HG02943 (cell line): ENCODE data around the gene PPP1R1C.
"Not testable (repeated sequence)": the region's sequence is repeated elsewhere in the genome, so short reads cannot be mapped to it uniquely, and the experiment has no call there.

ENCODE experiments used
- ATAC-seq: cut with Tn5 transposase; IDR thresholded peaks from one replicate; pipeline ENCODE4 v1.9.1; 2021; ENCODE audit warnings: mild to moderate bottlenecking, low read depth, moderate library complexity; ENCODE audit not compliant: unreplicated experiment

Gene PPP1R1C, protein sequence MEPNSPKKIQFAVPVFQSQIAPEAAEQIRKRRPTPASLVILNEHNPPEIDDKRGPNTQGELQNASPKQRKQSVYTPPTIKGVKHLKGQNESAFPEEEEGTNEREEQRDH

DNA sequence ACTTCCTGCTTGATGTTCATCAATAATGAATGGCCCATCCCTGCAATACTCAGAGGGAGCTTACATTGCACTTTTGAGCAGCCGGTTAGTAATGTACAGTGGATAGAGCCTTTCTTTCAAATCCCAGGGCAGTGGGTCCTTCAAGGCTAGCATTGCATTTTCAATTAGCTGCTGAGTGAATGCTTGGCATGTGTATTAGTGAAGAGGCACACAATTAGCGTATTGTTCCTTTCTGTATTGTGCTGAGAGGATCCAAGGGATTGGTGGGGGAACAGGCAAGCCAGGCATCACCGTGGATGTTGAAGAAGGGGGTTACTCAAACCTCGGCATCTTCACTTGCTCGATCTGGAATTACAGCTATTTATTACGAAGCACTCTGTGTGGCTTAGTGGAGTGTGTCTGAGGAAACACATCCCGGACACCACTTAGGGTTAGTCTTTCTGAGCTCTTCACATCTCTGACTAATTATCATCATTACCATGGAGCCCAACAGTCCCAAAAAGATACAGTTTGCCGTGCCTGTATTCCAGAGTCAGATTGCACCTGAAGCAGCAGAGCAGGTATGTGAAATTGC is at the start of gene PPP1R1C:
PPP1R1C (plus strand) TSS at position 222 of the 574 bp plus-strand sequence; CDS start at position 480, 258 bp downstream.
- ATAC-seq, result no peak

- ATAC-seq, result no peak
Measured at GRCh38 chr2:181937473-181937872, 48.2 kb upstream of the PPP1R1C start.

DNA sequence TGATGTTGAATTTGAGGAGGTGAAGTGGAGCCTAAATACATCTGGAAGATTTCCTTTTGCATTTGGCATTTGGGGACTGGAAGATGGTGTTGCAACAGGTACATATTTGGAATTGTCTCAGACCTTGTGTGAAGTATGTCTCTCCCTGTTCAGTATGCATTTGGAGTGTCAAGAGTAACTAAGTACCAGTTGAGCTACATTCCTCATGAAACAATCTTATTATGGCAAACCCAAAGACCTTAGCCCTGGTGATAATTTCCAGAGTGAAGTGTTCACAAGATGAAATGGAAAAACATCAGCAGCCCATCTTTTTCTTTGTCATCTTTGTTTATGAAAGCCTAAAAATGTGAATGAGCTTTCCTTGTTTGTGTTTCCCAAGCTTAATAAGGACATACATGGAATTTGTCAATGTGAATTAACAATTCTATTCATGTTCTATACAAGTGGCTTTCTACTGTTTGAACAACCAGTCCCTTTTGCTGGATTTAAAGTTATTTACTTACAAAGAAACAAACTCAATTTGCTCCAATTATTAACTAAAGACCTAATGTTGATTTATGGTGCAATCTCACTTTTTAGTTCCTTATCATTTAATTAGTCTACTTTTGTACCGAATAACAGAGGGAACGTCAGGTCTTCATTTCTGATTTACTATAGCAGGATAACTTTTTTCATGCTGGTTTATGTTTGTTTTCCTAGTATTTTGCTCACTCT is 42.1 kb upstream of the PPP1R1C start:
- no peak for ATAC-seq

GRCh38 chr2:181944164-181944913 is 41.3 kb upstream of the PPP1R1C start:
- no peak for ATAC-seq

- no peak for ATAC-seq
Measured at GRCh38 chr2:181944914-181945291, 40.8 kb upstream of the PPP1R1C start.

- ATAC-seq, result no peak
Measured at GRCh38 chr2:181946444-181947127, 39.1 kb upstream of the PPP1R1C start.

DNA sequence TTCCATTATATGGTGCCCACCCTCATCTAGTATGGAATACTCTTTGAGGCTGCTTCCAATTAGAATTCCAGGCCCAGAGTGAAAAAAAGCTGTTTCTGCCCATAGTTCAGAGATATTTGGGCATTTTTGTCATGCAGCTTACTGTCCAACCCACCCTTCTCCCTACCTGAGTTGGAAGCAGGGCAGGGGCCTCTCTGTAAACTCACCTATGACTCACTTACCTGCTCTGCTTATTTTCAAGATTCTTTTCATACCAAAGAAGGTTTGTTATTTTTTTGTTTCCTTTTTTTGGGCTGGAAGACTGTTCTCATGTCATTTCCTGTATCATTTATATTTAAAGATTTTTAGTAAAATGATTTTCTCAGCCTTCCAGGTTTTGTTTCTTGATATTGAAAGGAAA is 38.4 kb upstream of the PPP1R1C start:
- no peak for ATAC-seq

GRCh38 chr2:181948227-181948626 is 37.4 kb upstream of the PPP1R1C start:
- no peak for ATAC-seq

GRCh38 chr2:181949047-181949446 is 36.6 kb upstream of the PPP1R1C start:
- ATAC-seq, result no peak

DNA sequence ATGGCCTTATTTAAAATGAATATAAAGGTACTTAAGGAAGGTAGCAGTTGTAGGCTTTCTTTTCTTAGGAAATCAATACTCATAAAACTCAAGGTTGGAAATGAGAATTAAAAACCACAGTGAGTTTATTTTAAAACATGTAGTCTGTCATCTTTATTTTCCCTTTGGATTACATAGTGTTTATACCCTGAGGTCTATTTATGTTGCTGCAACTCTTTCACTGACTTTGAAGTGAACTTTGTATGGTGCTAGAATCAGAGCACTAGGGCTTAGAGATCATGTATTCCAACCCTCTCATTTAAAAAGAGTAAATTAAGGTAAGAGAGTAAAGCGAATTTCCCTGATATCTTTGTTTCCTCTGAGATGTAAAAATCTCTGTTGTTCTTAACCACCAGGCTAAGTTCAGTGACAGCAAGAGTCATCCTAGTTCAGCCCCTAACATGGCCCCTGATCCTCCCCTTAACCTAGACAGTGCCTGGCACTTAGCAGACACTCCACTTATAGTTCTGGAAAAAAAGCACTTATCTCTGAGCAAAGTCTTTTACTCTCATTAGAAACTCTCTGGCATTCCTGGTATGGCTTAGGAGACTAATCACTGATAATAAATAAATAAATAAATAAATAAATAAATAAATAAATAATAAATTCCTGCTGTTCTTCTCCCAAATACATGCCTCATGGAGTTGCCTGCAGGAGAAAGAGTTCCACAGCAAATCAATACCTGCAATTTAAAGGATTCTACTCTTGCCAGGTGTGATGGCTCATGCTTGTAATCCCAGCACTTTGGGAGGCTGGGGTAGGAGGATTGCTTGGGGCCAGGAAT is 33.0 kb upstream of the PPP1R1C start:
- no peak for ATAC-seq

DNA sequence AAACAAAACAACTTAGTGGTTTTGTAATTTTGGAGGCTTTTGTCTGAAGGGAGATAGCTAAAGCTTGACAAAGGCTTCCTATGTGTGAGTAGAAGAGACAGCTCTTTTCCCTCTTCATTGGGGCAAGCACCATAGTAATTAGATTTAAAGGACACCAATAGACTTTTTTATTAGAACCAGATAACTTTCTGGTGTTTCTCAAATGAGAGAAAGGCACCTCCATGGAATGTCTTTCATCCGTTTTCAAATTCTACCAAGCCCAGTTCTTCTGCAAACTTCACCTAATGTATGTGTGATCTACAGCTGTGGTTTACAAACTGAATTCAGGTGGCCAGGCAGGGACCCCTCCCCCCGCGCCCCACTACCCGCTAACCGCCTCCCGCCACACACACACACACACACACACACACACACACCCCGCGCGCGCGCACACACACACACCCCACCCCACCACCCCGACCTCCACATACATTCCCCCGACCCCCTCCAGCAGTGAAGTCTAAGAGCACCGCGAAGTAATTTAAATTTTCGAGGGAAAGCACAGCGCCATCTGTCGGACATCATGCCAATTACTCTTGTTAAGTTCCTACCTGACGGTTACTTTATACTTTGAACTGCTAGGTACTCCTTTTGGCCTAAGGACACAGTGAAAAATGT is 31.6 kb upstream of the PPP1R1C start:
- no peak for ATAC-seq

- no peak for ATAC-seq
Measured at GRCh38 chr2:181954538-181954883, 31.1 kb upstream of the PPP1R1C start.

DNA sequence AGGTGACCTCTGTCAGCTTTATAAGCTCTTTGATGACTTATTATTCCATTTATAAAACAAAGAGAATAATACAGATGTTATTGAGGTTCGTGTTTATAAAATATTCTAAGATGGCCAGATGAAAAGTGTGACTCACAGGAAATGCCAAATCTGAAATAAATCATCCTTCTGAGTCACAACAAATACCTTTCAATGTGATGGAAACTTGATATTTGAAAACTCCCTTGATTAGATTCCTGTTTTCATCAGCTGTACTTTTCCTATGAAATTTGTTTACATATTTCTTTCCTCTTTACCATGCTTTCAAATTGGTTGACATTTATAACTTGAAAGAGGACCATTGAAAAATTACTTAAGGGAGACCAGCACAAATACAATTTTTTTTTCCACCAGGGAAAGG is 30.6 kb upstream of the PPP1R1C start:
- ATAC-seq, result no peak

DNA sequence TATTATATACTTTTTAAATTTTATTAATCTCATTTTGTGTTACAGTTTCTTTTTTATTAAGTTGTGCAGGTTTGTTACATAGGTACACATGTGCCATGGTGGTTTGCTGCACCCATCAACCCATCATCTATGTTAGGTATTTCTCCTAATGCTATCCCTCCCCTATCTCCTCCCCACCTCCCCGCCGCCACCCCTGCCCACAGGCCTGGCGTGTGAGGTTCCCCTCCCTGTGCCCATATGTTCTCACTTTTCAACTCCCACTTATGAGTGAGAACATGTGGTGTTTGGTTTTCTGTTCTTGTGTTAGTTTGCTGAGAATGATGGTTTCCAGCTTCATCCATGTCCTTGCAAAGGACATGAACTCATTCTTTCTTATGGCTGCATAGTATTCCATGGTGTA is 29.8 kb upstream of the PPP1R1C start:
- not testable (repeated sequence) for ATAC-seq

GRCh38 chr2:181957668-181958067 is 28.0 kb upstream of the PPP1R1C start:
- no peak for ATAC-seq

DNA sequence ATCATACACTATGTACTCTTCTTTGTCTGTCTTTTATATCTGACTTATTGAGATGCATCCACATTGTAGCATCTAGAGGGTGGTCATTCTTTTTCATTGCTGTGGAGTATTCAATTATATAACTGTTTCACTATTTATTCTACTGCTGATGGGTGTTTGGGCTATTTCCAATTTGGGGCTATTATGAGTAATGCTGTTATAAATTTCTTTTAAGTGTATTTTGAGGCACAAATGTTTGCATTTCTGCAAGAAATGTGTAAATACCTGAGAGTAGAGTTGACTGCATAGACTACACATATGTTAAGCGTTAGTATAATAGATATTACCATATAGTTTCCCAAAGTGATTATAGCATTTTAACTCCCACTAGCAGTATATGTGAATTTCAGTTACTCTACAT is 26.9 kb upstream of the PPP1R1C start:
- ATAC-seq, result no peak

DNA sequence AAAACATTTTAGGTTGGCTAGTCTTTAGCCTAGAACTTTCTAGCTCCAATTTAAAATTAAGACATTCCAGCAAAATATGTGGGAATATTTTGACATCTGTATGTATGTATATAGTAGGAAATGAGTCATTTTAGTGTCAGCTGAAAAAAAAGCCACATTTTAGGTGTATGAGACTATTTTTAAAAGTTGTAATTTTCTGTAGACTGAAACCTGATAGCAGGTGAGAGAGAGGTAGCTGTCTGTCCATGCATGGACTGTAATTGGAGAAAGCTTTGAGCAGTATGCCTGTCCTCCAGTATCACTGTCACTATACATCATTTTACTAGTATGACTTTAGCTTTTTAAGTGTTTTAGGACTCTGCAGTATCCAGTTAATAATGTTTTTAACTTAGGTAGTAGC is 26.1 kb upstream of the PPP1R1C start:
- no peak for ATAC-seq

- ATAC-seq, result not testable (repeated sequence)
Measured at GRCh38 chr2:181961167-181961566, 24.5 kb upstream of the PPP1R1C start.

- ATAC-seq, result no peak
Measured at GRCh38 chr2:181962142-181962541, 23.5 kb upstream of the PPP1R1C start.
